K562 (cell line): ENCODE results near the gene CDCA7. TPM values are rescaled to one million over a fixed set of nuclear protein-coding genes. Genes with fewer than 3 reads are reported as not detected.

Source experiments
- CCAR2 ChIP-seq: fragments of 200-400 bp; formaldehyde crosslinking; IDR thresholded peaks from 2 replicates; pipeline ENCODE4 v1.6.1; 2017; ENCODE audit warnings: mild to moderate bottlenecking, low read depth, low read length
- EGR1 ChIP-seq: fragments of 450-650 bp; conservative IDR thresholded peaks from 2 replicates; pipeline ENCODE4 v1.6.1; 2017; ENCODE audit warnings: mild to moderate bottlenecking
- ELF2 ChIP-seq: fragments of 250-450 bp; sonication (Bioruptor Pico); IDR thresholded peaks from 2 replicates; pipeline ENCODE4 v1.5.0; 2021; ENCODE audit warnings: mild to moderate bottlenecking
- HDAC6 ChIP-seq: IDR thresholded peaks from 2 replicates; pipeline ENCODE4 v1.6.1; 2012; ENCODE audit warnings: low read depth, mild to moderate bottlenecking, control low read depth, inconsistent platforms, low read length, moderate library complexity
- MCM3 ChIP-seq: fragments of 450-650 bp; IDR thresholded peaks from 2 replicates; pipeline ENCODE4 v1.6.1; 2016
- MTA3 ChIP-seq: fragments of 450-650 bp; formaldehyde crosslinking; IDR thresholded peaks from 2 replicates; pipeline ENCODE4 v1.6.1; 2017; ENCODE audit warnings: mild to moderate bottlenecking, borderline replicate concordance
- MYC ChIP-seq, 2 experiments: fragments of 250-450 bp in 1 of 2; sonication (Bioruptor Pico) in 1 of 2; IDR thresholded peaks; 2 replicates each; pipeline versions ENCODE4 v1.5.1 to v1.6.1; 2012 to 2021; ENCODE audit warnings: low read depth in 2 of 2, borderline replicate concordance in 1 of 2, improper control_type of control experiment in 1 of 2, low read length in 1 of 2, mild to moderate bottlenecking in 1 of 2, moderate library complexity in 1 of 2
- NCOA4 ChIP-seq: fragments of 450-650 bp; IDR thresholded peaks from 2 replicates; pipeline ENCODE4 v1.6.1; 2018; ENCODE audit warnings: mild to moderate bottlenecking; ENCODE audit not compliant: partially characterized antibody
- NFIX ChIP-seq: fragments of 250-450 bp; sonication (Bioruptor Pico); IDR thresholded peaks from 2 replicates; pipeline ENCODE4 v1.4.0; 2020; ENCODE audit warnings: low read depth, mild to moderate bottlenecking, moderate library complexity
- NRF1 ChIP-seq, 2 experiments: fragments of 450-650 bp; IDR thresholded peaks in 1 of 2; conservative IDR thresholded peaks in 1 of 2; 2 replicates each; pipeline ENCODE4 v1.6.1; 2014; ENCODE audit warnings: mild to moderate bottlenecking in 2 of 2
- WHSC1 ChIP-seq: IDR thresholded peaks from one replicate; pipeline ENCODE4 v1.6.1; 2012; ENCODE audit warnings: low read length, control low read depth, inconsistent platforms
- XRCC3 ChIP-seq: fragments of 450-650 bp; IDR thresholded peaks from 2 replicates; pipeline ENCODE4 v1.6.1; 2017; ENCODE audit warnings: mild to moderate bottlenecking, moderate library complexity
- ZNF436 ChIP-seq: fragments of 250-450, 450-650 bp; sonication (Bioruptor Pico); formaldehyde crosslinking; IDR thresholded peaks from 2 replicates; pipeline ENCODE4 v1.7.0; 2020; ENCODE audit warnings: mild to moderate bottlenecking
- ZNF561 ChIP-seq: fragments of 450-650 bp; formaldehyde crosslinking; conservative IDR thresholded peaks from 2 replicates; pipeline ENCODE4 v1.4.0; 2020; ENCODE audit warnings: mild to moderate bottlenecking, moderate library complexity
- ZNF717 ChIP-seq: fragments of 250-450 bp; sonication (Bioruptor Pico); IDR thresholded peaks from 2 replicates; pipeline ENCODE4 v1.5.0; 2021
- polyA plus RNA-seq, 8 experiments: library from polyadenylated mRNA; depleted of rRNA in 4 of 8; stranded (reverse) in 5 of 8; unstranded in 3 of 8; fragments of >200 nt; fragmentation: Nextera tagmentation in 2 of 8; fragmentation: Illumina TruSeq in 1 of 8; extraction: Ambion mirVana in 2 of 8; extraction: Trizol in 1 of 8; gene quantifications; 2 replicates each; pipeline versions ENCODE4 v1.2.1 to v1.2.3, GENCODE V29; 2011 to 2014; ENCODE audit warnings: inconsistent platforms in 1 of 8, missing spikeins in 1 of 8
- total RNA-seq, 7 experiments: library from RNA; depleted of rRNA in 6 of 7; stranded (reverse); fragments of >200 nt in 6 of 7; fragmentation: Illumina TruSeq in 2 of 7; extraction: Trizol in 2 of 7; gene quantifications; 2 replicates each; pipeline versions ENCODE4 v1.2.1 to v1.2.3, GENCODE V29; 2011 to 2021; ENCODE audit warnings: low replicate concordance in 1 of 7
- TF ChIP-seq, protein P1 (sequence below): fragments of 200-800 bp; sonication (Bioruptor generic); IDR thresholded peaks from 2 replicates; pipeline ENCODE4 v1.6.1; 2017; ENCODE audit warnings: missing genetic modification characterization, missing compliant biosample characterization
- TF ChIP-seq, protein P2 (sequence below): fragments of 450-650 bp; IDR thresholded peaks from 2 replicates; pipeline ENCODE4 v1.6.1; 2017; ENCODE audit warnings: antibody characterized with exemption
- TF ChIP-seq, protein P3 (sequence below), 3 experiments: fragments of 200-800 bp in 1 of 3; sonication (Bioruptor generic) in 1 of 3; sonication (generic) in 1 of 3; formaldehyde crosslinking in 1 of 3; IDR thresholded peaks; 2 replicates each; pipeline versions ENCODE4 v1.6.1 to v1.8.0; 2016 to 2022; ENCODE audit warnings: mild to moderate bottlenecking in 2 of 3, missing compliant biosample characterization in 2 of 3, missing genetic modification characterization in 2 of 3, missing genetic modification reagents in 1 of 3
- TF ChIP-seq, protein P4 (sequence below), 2 experiments: IDR thresholded peaks in 1 of 2; conservative IDR thresholded peaks in 1 of 2; 2 replicates each; pipeline ENCODE4 v1.6.1; 2016; ENCODE audit warnings: low read depth in 2 of 2, mild to moderate bottlenecking in 1 of 2, missing compliant biosample characterization in 1 of 2, missing genetic modification characterization in 1 of 2, moderate library complexity in 1 of 2

The CDCA7 gene
- total and polyA plus RNA-seq, 9 of the 15 experiments (the other 6 are each of a cell fraction or from before 2014, with no cell fraction given): 28.5 to 122 (median 51.0) TPM

GRCh38 chr2:173354582-173355131 lies at the start of gene CDCA7 (continued):
- TF ChIP-seq, protein P1, sequence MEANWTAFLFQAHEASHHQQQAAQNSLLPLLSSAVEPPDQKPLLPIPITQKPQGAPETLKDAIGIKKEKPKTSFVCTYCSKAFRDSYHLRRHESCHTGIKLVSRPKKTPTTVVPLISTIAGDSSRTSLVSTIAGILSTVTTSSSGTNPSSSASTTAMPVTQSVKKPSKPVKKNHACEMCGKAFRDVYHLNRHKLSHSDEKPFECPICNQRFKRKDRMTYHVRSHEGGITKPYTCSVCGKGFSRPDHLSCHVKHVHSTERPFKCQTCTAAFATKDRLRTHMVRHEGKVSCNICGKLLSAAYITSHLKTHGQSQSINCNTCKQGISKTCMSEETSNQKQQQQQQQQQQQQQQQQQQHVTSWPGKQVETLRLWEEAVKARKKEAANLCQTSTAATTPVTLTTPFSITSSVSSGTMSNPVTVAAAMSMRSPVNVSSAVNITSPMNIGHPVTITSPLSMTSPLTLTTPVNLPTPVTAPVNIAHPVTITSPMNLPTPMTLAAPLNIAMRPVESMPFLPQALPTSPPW (CRISPR knock-in tag): peak; percentile 71
- TF ChIP-seq MYC (IDR thresholded peaks at IDR 0.05; ENCODE audit: low read depth, low read length) (peak; percentile 67), MYC (CRISPR knock-in tag; IDR thresholded peaks at IDR 0.05; ENCODE audit: borderline replicate concordance, low read depth) (0 out of 2 replicates have a peak, but pooled peaks have one; percentile 62), NFIX (CRISPR knock-in tag) (no peak), WHSC1 (no peak), NRF1 (conservative IDR thresholded peaks at IDR 0.05 in 1 of 2, IDR thresholded peaks at IDR 0.05 in 1 of 2) (no peak), EGR1 (no peak), MCM3 (no peak), ELF2 (no peak), ZNF717 (no peak), XRCC3 (no peak), CCAR2 (no peak), ZNF436 (0 out of 2 replicates have a peak, but pooled peaks have one; percentile 28), ZNF561 (CRISPR knock-in tag) (no peak), NCOA4 (no peak), MTA3 (peak; percentile 98), HDAC6 (no peak)
- TF ChIP-seq, protein P2, sequence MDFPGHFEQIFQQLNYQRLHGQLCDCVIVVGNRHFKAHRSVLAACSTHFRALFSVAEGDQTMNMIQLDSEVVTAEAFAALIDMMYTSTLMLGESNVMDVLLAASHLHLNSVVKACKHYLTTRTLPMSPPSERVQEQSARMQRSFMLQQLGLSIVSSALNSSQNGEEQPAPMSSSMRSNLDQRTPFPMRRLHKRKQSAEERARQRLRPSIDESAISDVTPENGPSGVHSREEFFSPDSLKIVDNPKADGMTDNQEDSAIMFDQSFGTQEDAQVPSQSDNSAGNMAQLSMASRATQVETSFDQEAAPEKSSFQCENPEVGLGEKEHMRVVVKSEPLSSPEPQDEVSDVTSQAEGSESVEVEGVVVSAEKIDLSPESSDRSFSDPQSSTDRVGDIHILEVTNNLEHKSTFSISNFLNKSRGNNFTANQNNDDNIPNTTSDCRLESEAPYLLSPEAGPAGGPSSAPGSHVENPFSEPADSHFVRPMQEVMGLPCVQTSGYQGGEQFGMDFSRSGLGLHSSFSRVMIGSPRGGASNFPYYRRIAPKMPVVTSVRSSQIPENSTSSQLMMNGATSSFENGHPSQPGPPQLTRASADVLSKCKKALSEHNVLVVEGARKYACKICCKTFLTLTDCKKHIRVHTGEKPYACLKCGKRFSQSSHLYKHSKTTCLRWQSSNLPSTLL: no peak
- TF ChIP-seq, protein P3, sequence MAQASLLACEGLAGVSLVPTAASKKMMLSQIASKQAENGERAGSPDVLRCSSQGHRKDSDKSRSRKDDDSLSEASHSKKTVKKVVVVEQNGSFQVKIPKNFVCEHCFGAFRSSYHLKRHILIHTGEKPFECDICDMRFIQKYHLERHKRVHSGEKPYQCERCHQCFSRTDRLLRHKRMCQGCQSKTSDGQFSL (CRISPR knock-in tag; IDR thresholded peaks at IDR 0.05): no peak
- TF ChIP-seq, protein P3 (tag; IDR thresholded peaks at IDR 0.05): no peak
- TF ChIP-seq, protein P4, sequence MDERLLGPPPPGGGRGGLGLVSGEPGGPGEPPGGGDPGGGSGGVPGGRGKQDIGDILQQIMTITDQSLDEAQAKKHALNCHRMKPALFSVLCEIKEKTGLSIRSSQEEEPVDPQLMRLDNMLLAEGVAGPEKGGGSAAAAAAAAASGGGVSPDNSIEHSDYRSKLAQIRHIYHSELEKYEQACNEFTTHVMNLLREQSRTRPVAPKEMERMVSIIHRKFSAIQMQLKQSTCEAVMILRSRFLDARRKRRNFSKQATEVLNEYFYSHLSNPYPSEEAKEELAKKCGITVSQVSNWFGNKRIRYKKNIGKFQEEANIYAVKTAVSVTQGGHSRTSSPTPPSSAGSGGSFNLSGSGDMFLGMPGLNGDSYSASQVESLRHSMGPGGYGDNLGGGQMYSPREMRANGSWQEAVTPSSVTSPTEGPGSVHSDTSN (CRISPR knock-in tag; IDR thresholded peaks at IDR 0.05; ENCODE audit: low read depth): no peak
- TF ChIP-seq, protein P4 (tag; conservative IDR thresholded peaks at IDR 0.05; ENCODE audit: low read depth): no peak
